IMR-90 (cell line): ENCODE results near the gene CYP19A1. TPM values are rescaled to one million over a fixed set of nuclear protein-coding genes. Genes with fewer than 3 reads are reported as not detected.

Experiments
- ATAC-seq: fragments of 200-7000 bp; cut with Tn5 transposase; 2 replicates; pipeline ENCODE4 v1.9.1; 2020; ENCODE audit warnings: low read depth, mild to moderate bottlenecking, moderate library complexity
- BruUV-seq: library from RNA; stranded (reverse); fragments of 400-500 nt; replicated peaks from 2 replicates; lab custom pipeline; 2021; lab: Mats Ljungman, UMichigan
- CTCF ChIA-PET: fragments of 300-600 bp; formaldehyde crosslinking; extraction: SDS; loops from one replicate; lab custom pipeline; 2021; ENCODE audit warnings: antibody characterized with exemption; lab: Yijun Ruan, JAX
- POLR2A ChIA-PET: fragments of 300-600 bp; sonication (Branson Sonifier 250); formaldehyde crosslinking; loops from one replicate; lab custom pipeline; 2022; ENCODE audit warnings: antibody characterized with exemption; ENCODE audit not compliant: unreplicated experiment; lab: Charles Lee
- DNase-seq: peaks from one replicate; pipeline ENCODE4 v3.0.0; 2013
- H2AFZ ChIP-seq: replicated peaks from 2 replicates; pipeline ENCODE3; 2013; ENCODE audit warnings: low read length, mild to moderate bottlenecking; ENCODE audit not compliant: poor library complexity
- H2AK5ac ChIP-seq: 2 replicates; pipeline ENCODE4 v1.6.1; 2013; ENCODE audit warnings: low read depth, low read length, inconsistent platforms
- H2AK9ac ChIP-seq: replicated peaks from 2 replicates; pipeline ENCODE3; 2013; ENCODE audit warnings: mild to moderate bottlenecking, low read depth, low read length, moderate library complexity; ENCODE audit not compliant: poor library complexity
- H2BK120ac ChIP-seq: 2 replicates; pipeline ENCODE4 v1.6.1; 2013; ENCODE audit warnings: low read depth, low read length, inconsistent platforms
- H2BK15ac ChIP-seq: 3 replicates; pipeline ENCODE4 v1.6.1; 2013; ENCODE audit warnings: low read depth, low read length, inconsistent platforms
- H2BK20ac ChIP-seq: 2 replicates; pipeline ENCODE4 v1.6.1; 2013; ENCODE audit warnings: low read depth, mild to moderate bottlenecking, inconsistent platforms, low read length, moderate library complexity
- H2BK5ac ChIP-seq: 2 replicates; pipeline ENCODE4 v1.6.1; 2013; ENCODE audit warnings: mild to moderate bottlenecking, low read depth, low read length, inconsistent platforms; ENCODE audit not compliant: poor library complexity, severe bottlenecking
- H3K14ac ChIP-seq: replicated peaks from 2 replicates; pipeline ENCODE4 v1.6.1; 2013; ENCODE audit warnings: low read depth, low read length, inconsistent platforms
- H3K18ac ChIP-seq: 2 replicates; pipeline ENCODE4 v1.6.1; 2013; ENCODE audit warnings: low read depth, low read length, control low read depth
- H3K23ac ChIP-seq: 2 replicates; pipeline ENCODE4 v1.6.1; 2013; ENCODE audit warnings: low read depth, low read length, inconsistent platforms
- H3K27ac ChIP-seq: 2 replicates; pipeline ENCODE4 v1.5.1; 2013; ENCODE audit warnings: mild to moderate bottlenecking, control low read depth, low read length; ENCODE audit not compliant: insufficient read depth
- H3K27me3 ChIP-seq: 2 replicates; pipeline ENCODE4 v1.6.1; 2013; ENCODE audit warnings: low read length; ENCODE audit not compliant: control insufficient read depth, insufficient read depth
- H3K36me3 ChIP-seq: 2 replicates; pipeline ENCODE4 v1.6.1; 2013; ENCODE audit warnings: low read length, mixed read lengths; ENCODE audit not compliant: control insufficient read depth, insufficient read depth
- H3K4ac ChIP-seq: 2 replicates; pipeline ENCODE4 v1.6.1; 2013; ENCODE audit warnings: low read depth, low read length, inconsistent platforms
- H3K4me1 ChIP-seq: 2 replicates; pipeline ENCODE4 v1.6.1; 2013; ENCODE audit warnings: low read length, mixed read lengths; ENCODE audit not compliant: control insufficient read depth, insufficient read depth
- H3K4me2 ChIP-seq: 2 replicates; pipeline ENCODE4 v1.6.1; 2013; ENCODE audit warnings: low read depth, mild to moderate bottlenecking, control low read depth, low read length, moderate library complexity
- H3K4me3 ChIP-seq: 2 replicates; pipeline ENCODE4 v1.5.1; 2013; ENCODE audit warnings: low read depth, mild to moderate bottlenecking, control low read depth, low read length, moderate library complexity; ENCODE audit not compliant: insufficient read depth
- H3K56ac ChIP-seq: 2 replicates; pipeline ENCODE4 v1.6.1; 2013; ENCODE audit warnings: low read length, inconsistent platforms; ENCODE audit not compliant: insufficient read depth; ENCODE audit errors: extremely low read depth
- H3K79me1 ChIP-seq, 2 experiments: 2 replicates each; pipeline ENCODE4 v1.6.1; 2013; ENCODE audit warnings: low read length in 2 of 2, inconsistent platforms in 1 of 2, low read depth in 1 of 2
- H3K9ac ChIP-seq: 2 replicates; pipeline ENCODE4 v1.6.1; 2013; ENCODE audit warnings: low read depth, low read length, control low read depth
- H3K9me1 ChIP-seq: 2 replicates; pipeline ENCODE4 v1.6.1; 2013; ENCODE audit warnings: low read length, inconsistent platforms; ENCODE audit not compliant: insufficient read depth
- H3K9me3 ChIP-seq: 2 replicates; pipeline ENCODE4 v1.6.1; 2013; ENCODE audit warnings: low read length; ENCODE audit not compliant: control insufficient read depth, insufficient read depth
- H4K20me1 ChIP-seq: 2 replicates; pipeline ENCODE4 v1.6.1; 2013; ENCODE audit warnings: low read length, inconsistent platforms; ENCODE audit not compliant: insufficient read depth
- H4K5ac ChIP-seq: 2 replicates; pipeline ENCODE4 v1.6.1; 2013; ENCODE audit warnings: mild to moderate bottlenecking, low read depth, low read length, control low read depth
- H4K8ac ChIP-seq, 2 experiments: 2 replicates each; pipeline ENCODE4 v1.6.1; 2013; ENCODE audit warnings: low read depth in 2 of 2, low read length in 2 of 2, control low read depth in 1 of 2, inconsistent platforms in 1 of 2
- H4K91ac ChIP-seq: 2 replicates; pipeline ENCODE4 v1.6.1; 2013; ENCODE audit warnings: low read depth, low read length, inconsistent platforms; ENCODE audit not compliant: insufficient read depth
- CEBPB ChIP-seq: IDR thresholded peaks from 2 replicates; pipeline ENCODE4 v1.6.1; 2012; ENCODE audit warnings: low read depth, low read length, improper control_type of control experiment
- FOS ChIP-seq: fragments of 150-350 bp; IDR thresholded peaks from 2 replicates; pipeline ENCODE4 v1.6.1; 2016; ENCODE audit warnings: low read depth, low read length
- MAFK ChIP-seq: IDR thresholded peaks from 2 replicates; pipeline ENCODE4 v1.6.1; 2012; ENCODE audit warnings: low read depth, low read length, improper control_type of control experiment
- MXI1 ChIP-seq: IDR thresholded peaks from 2 replicates; pipeline ENCODE4 v1.6.1; 2012; ENCODE audit warnings: low read depth, mild to moderate bottlenecking, low read length, moderate library complexity, borderline replicate concordance
- RAD21 ChIP-seq: IDR thresholded peaks from 2 replicates; pipeline ENCODE4 v1.6.1; 2012; ENCODE audit warnings: low read length, improper control_type of control experiment
- WGBS, 2 experiments: methylation state at CpG; one replicate each; pipeline versions ENCODE4 v1.1.5 to v1.1.7; 2013; ENCODE audit warnings: missing lambda C conversion rate in 2 of 2; ENCODE audit not compliant: insufficient read length in 1 of 2; ENCODE audit errors: extremely low coverage in 2 of 2; 5-methylcytosine and 5-hydroxymethylcytosine counted together
- dilution Hi-C: fragments of 300-500 bp; cut with HindIII; formaldehyde crosslinking; loops from one replicate; pipeline ENCODE4 v1.14.3; 2018; ENCODE audit warnings: low sequenced_read_pairs; ENCODE audit not compliant: unreplicated experiment
- in situ Hi-C: fragments of 300-500 bp; cut with MboI; formaldehyde crosslinking; loops from 3 replicates; pipeline ENCODE4 v1.14.3; 2019; ENCODE audit warnings: low sequenced_read_pairs, inconsistent platforms, mixed read lengths
- intact Hi-C: fragments of 100-400 bp; cut with micrococcal nuclease; formaldehyde crosslinking; loops from 2 replicates; pipeline ENCODE4 v1.10.0; 2022
- polyA plus RNA-seq, 3 experiments: library from polyadenylated mRNA; depleted of rRNA; stranded (reverse); fragments of >200 nt; gene quantifications; 2 replicates each; pipeline ENCODE4 v1.2.3, GENCODE V29; 2012; ENCODE audit warnings: low replicate concordance in 1 of 3
- total RNA-seq: library from RNA; depleted of rRNA; stranded (reverse); fragments of >200 nt; gene quantifications from 2 replicates; pipeline ENCODE4 v1.2.3, GENCODE V29; 2012

Gene CYP19A1
- total and polyA plus RNA-seq, 2 of the 4 experiments (the other 2 are of a cell fraction), result not detected

GRCh38 chr15:51341366-51342226 is 3.2 kb upstream of the CYP19A1 start, which contains the start of gene GLDN:
Gene GLDN, plus strand, starts transcription at chr15:51341655. Its CDS starts 30 bp downstream, at chr15:51341685.
- DNase-seq, result peak; percentile 2
- BruUV-seq, result no TSS peak
- no peak within 1 kb of the TSS for H3K18ac ChIP-seq
- in situ Hi-C loops, result no loop called here
- no peak within 1 kb of the TSS for H2AK9ac ChIP-seq
- 2% methylated on average over 10 of the region's 76 CpGs; no CpG with 5 or more reads in 1 of the 2 experiments for WGBS, 2 experiments
- H3K27ac ChIP-seq, result no peak within 1 kb of the TSS
- POLR2A ChIA-PET, result no interaction called here
- no peak within 1 kb of the TSS; the same call in 1 of the 2 replicates for H3K4me3 ChIP-seq
- CTCF ChIA-PET, result interaction anchor here (0.6 kb wide), 1 partner anchor 17 kb away, joined by 3 read pairs; no protein-coding TSS in a partner anchor
- no peak within 1 kb of the TSS for H4K5ac ChIP-seq
- H3K9ac ChIP-seq, result no peak within 1 kb of the TSS
- H3K23ac ChIP-seq, result no peak within 1 kb of the TSS
- no peak within 1 kb of the TSS for H2AK5ac ChIP-seq
- no peak within 1 kb of the TSS for H2BK15ac ChIP-seq
- no peak for TF ChIP-seq MXI1
- no peak for TF ChIP-seq FOS
- TF ChIP-seq RAD21, result no peak
- no peak for TF ChIP-seq CEBPB
- TF ChIP-seq MAFK, result no peak
- no peaks in the 10 kb centered on the region for H4K20me1 ChIP-seq
- H3K36me3 ChIP-seq, result no peaks in the 10 kb centered on the region
- H2BK5ac ChIP-seq, result no peak within 1 kb of the TSS
- H4K8ac ChIP-seq, result no peak within 1 kb of the TSS
- intact Hi-C loops, result no loop called here
- no peak within 1 kb of the TSS for H2BK20ac ChIP-seq
- H2BK120ac ChIP-seq, result no peak within 1 kb of the TSS
- no peak within 1 kb of the TSS for H3K4ac ChIP-seq
- peak within 1 kb of the TSS; percentile 42; the same call in 1 of the 2 replicates for H3K4me2 ChIP-seq
- no peak within 1 kb of the TSS for H3K14ac ChIP-seq
- peaks cover 61% of the 10 kb centered on the region for H3K27me3 ChIP-seq
- no peaks in the 10 kb centered on the region for H3K9me1 ChIP-seq
- no peak within 1 kb of the TSS for H3K56ac ChIP-seq
- dilution Hi-C loops, result no loop called here
- H3K9me3 ChIP-seq, result no peaks in the 10 kb centered on the region
- H3K4me1 ChIP-seq, result no peaks in the 10 kb centered on the region; the same call in 1 of the 2 replicates
- H2AFZ ChIP-seq, result peak within 1 kb of the TSS; percentile 76
- ATAC-seq, result peak; percentile 87
- H3K79me1 ChIP-seq, result no peaks in the 10 kb centered on the region
- no peak within 1 kb of the TSS for H4K91ac ChIP-seq
